ENCODE data around the gene SCN5A. TPM values are rescaled to one million over a fixed set of nuclear protein-coding genes. Genes with fewer than 3 reads are reported as not detected.

The SCN5A gene
- total and polyA plus RNA-seq, 2 of the 8 experiments (the other 6 are each of a cell fraction or from before 2014, with no cell fraction given), result 4.8 to 11.4 TPM

DNA sequence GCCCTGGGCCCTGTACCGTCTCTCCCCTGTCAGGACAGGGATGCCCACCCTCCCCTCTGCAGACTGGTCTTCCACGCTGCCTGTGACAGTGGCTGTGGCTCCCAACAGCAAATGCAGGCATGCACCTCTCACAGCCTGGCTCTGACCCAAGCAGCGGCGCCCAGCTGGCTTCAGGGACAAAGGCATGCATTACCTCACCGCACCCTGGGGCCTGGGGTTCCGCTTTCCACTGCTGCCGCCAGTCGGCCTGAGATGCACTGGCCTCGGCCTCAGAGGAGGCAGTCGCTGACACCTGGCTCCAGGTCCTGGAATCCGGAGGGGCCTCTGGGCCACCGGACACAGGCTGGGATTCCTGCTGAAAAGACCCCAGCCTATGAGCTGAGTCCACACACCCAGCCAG lies 70.3 kb downstream of the SCN5A start (continued):
- TF ChIP-seq CHD1 (IDR thresholded peaks at IDR 0.05; ENCODE audit: low read depth, low read length), result no peak
